Measurements from ENCODE around the gene CCDC190.

DNA sequence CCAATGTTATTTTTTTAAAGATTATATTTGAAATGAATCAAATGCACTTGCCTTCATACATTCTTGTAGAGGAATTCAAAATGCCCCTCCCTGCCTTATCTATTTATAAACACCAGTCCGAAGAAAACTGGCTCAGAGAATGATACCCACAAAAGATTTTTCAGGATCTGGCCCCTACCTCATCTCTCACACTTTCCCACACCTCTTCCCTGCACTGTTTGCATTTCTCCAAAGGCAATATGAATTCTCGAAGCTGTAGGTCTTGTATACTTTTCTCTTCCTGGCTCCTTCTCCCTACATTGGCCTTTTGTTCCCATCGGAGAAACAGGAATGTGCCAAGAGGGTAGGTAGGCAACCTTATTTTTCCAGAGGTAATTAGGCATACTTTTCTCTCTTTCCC is 12.0 kb upstream of the CCDC190 start:
- TF ChIP-seq SUZ12 (IDR thresholded peaks at IDR 0.05; ENCODE audit: extremely low read depth, insufficient read depth, insufficient read length) (no peak), YY1 (IDR thresholded peaks at IDR 0.05; ENCODE audit: insufficient read depth, insufficient read length) (no peak), ZNF274 (IDR thresholded peaks at IDR 0.05; ENCODE audit: low read depth, low read length) (no peak)
